ENCODE measurements around the gene PLK1. TPM values are rescaled to one million over a fixed set of nuclear protein-coding genes. Genes with fewer than 3 reads are reported as not detected.

The PLK1 gene
- total and polyA plus RNA-seq, 2 of the 13 experiments (the other 11 are each of a cell fraction or from before 2014, with no cell fraction given): 71.5 to 76.3 TPM

GRCh38 chr16:23673971-23674614, 4.6 kb upstream of the PLK1 start (continued):
- no peak for TF ChIP-seq ZNF280B (CRISPR knock-in tag; IDR thresholded peaks at IDR 0.05; ENCODE audit: borderline replicate concordance)
- TF ChIP-seq ZNF772 (CRISPR knock-in tag; IDR thresholded peaks at IDR 0.05): 0 out of 2 replicates have a peak, but pooled peaks have one; percentile 62
- no peak for TF ChIP-seq SALL2 (CRISPR knock-in tag; IDR thresholded peaks at IDR 0.05)
- no peak for TF ChIP-seq SNRNP70 (IDR thresholded peaks at IDR 0.05; ENCODE audit: low read depth, low read length)
- TF ChIP-seq ZNF83 (CRISPR knock-in tag; IDR thresholded peaks at IDR 0.05; ENCODE audit: borderline replicate concordance): no peak
- TF ChIP-seq GATAD1 (CRISPR knock-in tag; IDR thresholded peaks at IDR 0.05): no peak
- TF ChIP-seq SRSF1 (optimal IDR thresholded peaks at IDR 0.05; ENCODE audit: low read depth, low read length): no peak
- TF ChIP-seq KLF11 (CRISPR knock-in tag; IDR thresholded peaks at IDR 0.05): no peak
- TF ChIP-seq MATR3 (CRISPR knock-in tag; IDR thresholded peaks at IDR 0.05): no peak
- TF ChIP-seq CBX1 (IDR thresholded peaks at IDR 0.05; ENCODE audit: low read depth): no peak
- TF ChIP-seq ZBTB46 (CRISPR knock-in tag; IDR thresholded peaks at IDR 0.05; ENCODE audit: borderline replicate concordance): no peak
- TF ChIP-seq ETS1 (CRISPR knock-in tag; IDR thresholded peaks at IDR 0.05): no peak
- no peak for TF ChIP-seq ZSCAN12 (CRISPR knock-in tag; IDR thresholded peaks at IDR 0.05)
- TF ChIP-seq ZNF354B (CRISPR knock-in tag; IDR thresholded peaks at IDR 0.05): no peak
- no peak for TF ChIP-seq ELF1 (CRISPR knock-in tag; IDR thresholded peaks at IDR 0.05)
- TF ChIP-seq SNAI1 (CRISPR knock-in tag; IDR thresholded peaks at IDR 0.05; ENCODE audit: borderline replicate concordance): no peak
- 0 out of 2 replicates have a peak, but pooled peaks have one; percentile 16 for TF ChIP-seq RAD21 (CRISPR knock-in tag; IDR thresholded peaks at IDR 0.05)
- TF ChIP-seq NCOA2 (CRISPR knock-in tag; IDR thresholded peaks at IDR 0.05): peak; percentile 6; the same call in 1 of the 2 replicates
- no peak for TF ChIP-seq SCMH1 (CRISPR knock-in tag; IDR thresholded peaks at IDR 0.05; ENCODE audit: borderline replicate concordance)
- TF ChIP-seq ZBTB20 (CRISPR knock-in tag; IDR thresholded peaks at IDR 0.05; ENCODE audit: borderline replicate concordance, low read depth): no peak
- TF ChIP-seq SSRP1 (CRISPR knock-in tag; IDR thresholded peaks at IDR 0.05): no peak
- 0 out of 2 replicates have a peak, but pooled peaks have one; percentile 13 for TF ChIP-seq CBFB (CRISPR knock-in tag; IDR thresholded peaks at IDR 0.05)
- no peak for TF ChIP-seq ZMAT5 (CRISPR knock-in tag; IDR thresholded peaks at IDR 0.05; ENCODE audit: borderline replicate concordance, low read depth)
- TF ChIP-seq ZNF766 (CRISPR knock-in tag; IDR thresholded peaks at IDR 0.05; ENCODE audit: borderline replicate concordance): no peak
- TF ChIP-seq SRY (CRISPR knock-in tag; IDR thresholded peaks at IDR 0.05): no peak
- TF ChIP-seq ZFP36L2 (CRISPR knock-in tag; IDR thresholded peaks at IDR 0.05): no peak
- TF ChIP-seq NFYB (CRISPR knock-in tag; IDR thresholded peaks at IDR 0.05): no peak
- no peak for TF ChIP-seq TCF12 (IDR thresholded peaks at IDR 0.05)
- TF ChIP-seq TCF12 (CRISPR knock-in tag; IDR thresholded peaks at IDR 0.05): no peak

Data from HepG2 (cell line).